B cell (primary cell): ENCODE results near the gene DNAH12. TPM values are rescaled to one million over a fixed set of nuclear protein-coding genes. Genes with fewer than 3 reads are reported as not detected.

ENCODE experiments used
- ATAC-seq: fragments of 200-7000 bp; cut with Tn5 transposase; one replicate; pipeline ENCODE4 v1.10.0; 2021; ENCODE audit warnings: low read depth, mild to moderate bottlenecking, moderate number of reproducible peaks, moderate library complexity
- CTCF ChIA-PET: fragments of 350-600 bp; sonication (Branson Sonifier 250); formaldehyde crosslinking; loops from one replicate; lab custom pipeline; 2021; ENCODE audit warnings: antibody characterized with exemption, inconsistent platforms; lab: Charles Lee
- POLR2A ChIA-PET: fragments of 350-600 bp; sonication (Branson Sonifier 250); formaldehyde crosslinking; loops from one replicate; lab custom pipeline; 2021; ENCODE audit warnings: antibody characterized with exemption; lab: Charles Lee
- DNase-seq: peaks from one replicate; pipeline ENCODE4 v3.0.0; 2013
- H2AFZ ChIP-seq: 2 replicates; pipeline ENCODE4 v1.6.1; 2012; ENCODE audit warnings: mild to moderate bottlenecking, low read depth, low read length; ENCODE audit not compliant: insufficient read depth, poor library complexity, severe bottlenecking
- H3K27ac ChIP-seq, 2 donors: 1 replicate in 1 of 2; 2 replicates in 1 of 2; pipeline ENCODE4 v1.5.1; 2012 to 2013; ENCODE audit warnings: low read length in 2 of 2, mild to moderate bottlenecking in 2 of 2, moderate library complexity in 1 of 2
- H3K27me3 ChIP-seq, 4 experiments: fragments of 200-600 bp in 1 of 4; sonication (generic) in 1 of 4; replicated peaks in 1 of 4; 1 replicate in 2 of 4; 2 replicates in 2 of 4; pipeline versions ENCODE4 v1.6.1 to v1.7.0; 2013 to 2016; ENCODE audit warnings: low read length in 3 of 4, mild to moderate bottlenecking in 2 of 4, mixed read lengths in 1 of 4, moderate library complexity in 1 of 4; ENCODE audit not compliant: insufficient read depth in 4 of 4, control insufficient read depth in 3 of 4; ENCODE audit errors: control extremely low read depth in 1 of 4
- H3K36me3 ChIP-seq, 2 experiments: replicated peaks in 1 of 2; 1 replicate in 1 of 2; 2 replicates in 1 of 2; pipeline versions ENCODE4 v1.6.1 to v1.7.1; 2013; ENCODE audit warnings: low read length in 1 of 2; ENCODE audit not compliant: insufficient read depth in 2 of 2, control insufficient read depth in 1 of 2; ENCODE audit errors: control extremely low read depth in 1 of 2, extremely low read depth in 1 of 2
- H3K4me1 ChIP-seq, 2 donors: fragments of 200-600 bp in 1 of 2; sonication (generic) in 1 of 2; 1 replicate in 1 of 2; 2 replicates in 1 of 2; pipeline versions ENCODE4 v1.5.1 to v1.6.1; 2013 to 2017; ENCODE audit warnings: low read length in 2 of 2; ENCODE audit not compliant: control insufficient read depth in 2 of 2, insufficient read depth in 2 of 2
- H3K4me2 ChIP-seq: replicated peaks from 2 replicates; pipeline ENCODE3; 2012; ENCODE audit warnings: mild to moderate bottlenecking, low read depth, low read length; ENCODE audit not compliant: poor library complexity, severe bottlenecking
- H3K4me3 ChIP-seq, 5 experiments: fragments of 200-600 bp in 1 of 5; sonication (generic) in 1 of 5; 1 replicate in 3 of 5; 2 replicates in 2 of 5; pipeline versions ENCODE4 v1.5.1 to v1.7.0; 2011 to 2016; ENCODE audit warnings: low read length in 4 of 5, mild to moderate bottlenecking in 4 of 5, low read depth in 2 of 5, control low read depth in 1 of 5, moderate library complexity in 1 of 5; ENCODE audit not compliant: insufficient read depth in 1 of 5; ENCODE audit errors: control extremely low read depth in 1 of 5, extremely low read depth in 1 of 5
- H3K79me2 ChIP-seq: fragments of 200-600 bp; sonication (generic); one replicate; pipeline ENCODE4 v1.6.0; 2016; ENCODE audit warnings: low read length; ENCODE audit not compliant: control insufficient read depth, insufficient read depth
- H3K9ac ChIP-seq: fragments of 200-600 bp; sonication (generic); 2 replicates; pipeline ENCODE4 v1.6.1; 2017; ENCODE audit warnings: mild to moderate bottlenecking, low read length, moderate library complexity
- H3K9me3 ChIP-seq, 3 donors: one replicate each; pipeline versions ENCODE4 v1.6.1 to v1.7.1; 2013; ENCODE audit warnings: low read length in 2 of 3; ENCODE audit not compliant: control insufficient read depth in 2 of 3, insufficient read depth in 1 of 3; ENCODE audit errors: control extremely low read depth in 1 of 3
- H4K20me1 ChIP-seq: 2 replicates; pipeline ENCODE4 v1.6.0; 2012; ENCODE audit warnings: mild to moderate bottlenecking, low read length; ENCODE audit not compliant: insufficient read depth, control insufficient read depth, poor library complexity, severe bottlenecking
- H3K27ac Mint-ChIP-seq: one replicate; pipeline ENCODE4 v1.8.0; 2021; ENCODE audit warnings: mixed read lengths
- H3K27me3 Mint-ChIP-seq: one replicate; pipeline ENCODE4 v1.8.0; 2021; ENCODE audit warnings: mixed read lengths
- H3K4me1 Mint-ChIP-seq: one replicate; pipeline ENCODE4 v1.8.0; 2021; ENCODE audit warnings: mixed read lengths
- H3K4me3 Mint-ChIP-seq: one replicate; pipeline ENCODE4 v1.8.0; 2021; ENCODE audit warnings: mixed read lengths
- H3K9me3 Mint-ChIP-seq: one replicate; pipeline ENCODE4 v1.8.0; 2022; ENCODE audit warnings: mixed read lengths; ENCODE audit not compliant: insufficient read depth
- CTCF ChIP-seq: fragments of 200-600 bp; IDR thresholded peaks from one replicate; pipeline ENCODE4 v1.8.0; 2022; ENCODE audit warnings: antibody characterized with exemption, mild to moderate bottlenecking
- EZH2 ChIP-seq: IDR thresholded peaks from 2 replicates; pipeline ENCODE4 v1.6.1; 2012; ENCODE audit warnings: borderline replicate concordance, low read depth, mild to moderate bottlenecking, moderate library complexity, low read length; ENCODE audit not compliant: insufficient read depth, poor library complexity, severe bottlenecking
- WGBS: methylation state at CpG from one replicate; pipeline ENCODE4 v1.1.5; 2013; ENCODE audit warnings: missing lambda C conversion rate; ENCODE audit not compliant: insufficient coverage; 5-methylcytosine and 5-hydroxymethylcytosine counted together
- intact Hi-C: fragments of 100-400 bp; cut with micrococcal nuclease; formaldehyde crosslinking; loops from one replicate; pipeline ENCODE4 v1.10.0; 2022
- polyA plus RNA-seq: library from polyadenylated mRNA; depleted of rRNA; stranded (reverse); fragments of >200 nt; gene quantifications from 2 replicates; pipeline ENCODE4 v1.2.3, GENCODE V29; 2012
- total RNA-seq, 2 donors: library from RNA; stranded (reverse); fragments of 120-200 nt in 1 of 2; gene quantifications; 1 replicate in 1 of 2; 2 replicates in 1 of 2; pipeline versions ENCODE4 v1.2.3 to v1.2.4, GENCODE V29; 2013 to 2022

Gene DNAH12
- total and polyA plus RNA-seq, 2 donors (not counting 1 experiment from before 2014, with no cell fraction given) = 0.09 to 0.17 TPM

GRCh38 chr3:57383406-57383805 is 160.7 kb downstream of the DNAH12 start:
- Mint-ChIP-seq H3K27me3 (peaks cover 6% of the 10 kb centered on the region), H3K4me3 (no peak overlapping the region), H3K9me3 (no peaks in the 10 kb centered on the region), H3K4me1 (peaks cover 7% of the 10 kb centered on the region), H3K27ac (no peak overlapping the region)
- DNase-seq = peak; percentile 9
- H3K79me2 ChIP-seq = no peaks in the 10 kb centered on the region
- no peaks in the 10 kb centered on the region for H3K9me3 ChIP-seq
- H3K27ac ChIP-seq = peak overlapping the region in 1 of 2 donors; percentile 12
- H2AFZ ChIP-seq = no peak overlapping the region
- no peaks in the 10 kb centered on the region for H3K27me3 ChIP-seq
- H4K20me1 ChIP-seq = no peaks in the 10 kb centered on the region
- POLR2A ChIA-PET = no interaction called here
- ATAC-seq = no peak
- CTCF ChIA-PET = interaction anchor here (0.6 to 2.1 kb wide), 2 partner anchors 14 to 528 kb away, joined by 3 to 8 read pairs; no protein-coding TSS in a partner anchor
- H3K4me1 ChIP-seq = peaks cover 0 to 12% of the 10 kb centered on the region in 2 donors
- H3K9ac ChIP-seq = peak overlapping the region; percentile 20
- intact Hi-C loops = no loop called here
- no peak overlapping the region for H3K4me3 ChIP-seq
- 0% methylated on average over 1 of the region's 2 CpGs for WGBS
- peak overlapping the region; percentile 44 for H3K4me2 ChIP-seq
- H3K36me3 ChIP-seq = no peaks in the 10 kb centered on the region
- TF ChIP-seq EZH2 (no peak), CTCF (no peak)

GRCh38 chr3:57382933-57383332 is 161.2 kb downstream of the DNAH12 start:
- TF ChIP-seq EZH2 (no peak), CTCF (no peak)
- ChIA-PET POLR2A (no interaction called here), CTCF (interaction anchor here (0.6 to 2.1 kb wide), 2 partner anchors 15 to 529 kb away, joined by 3 to 8 read pairs; no protein-coding TSS in a partner anchor)
- H3K9me3 ChIP-seq = no peaks in the 10 kb centered on the region
- H3K4me2 ChIP-seq = peak overlapping the region; percentile 44
- no peaks in the 10 kb centered on the region for H3K27me3 ChIP-seq
- intact Hi-C loops = no loop called here
- peak overlapping the region in 1 of 2 donors; percentile 12 for H3K27ac ChIP-seq
- Mint-ChIP-seq H3K4me3 (no peak overlapping the region), H3K9me3 (no peaks in the 10 kb centered on the region), H3K27ac (no peak overlapping the region), H3K4me1 (peaks cover 7% of the 10 kb centered on the region), H3K27me3 (peaks cover 8% of the 10 kb centered on the region)
- no peaks in the 10 kb centered on the region for H4K20me1 ChIP-seq
- no peaks in the 10 kb centered on the region for H3K79me2 ChIP-seq
- peak overlapping the region; percentile 54 for H2AFZ ChIP-seq
- peaks cover 0 to 12% of the 10 kb centered on the region in 2 donors for H3K4me1 ChIP-seq
- no peak overlapping the region for H3K4me3 ChIP-seq
- no peaks in the 10 kb centered on the region for H3K36me3 ChIP-seq
- H3K9ac ChIP-seq = peak overlapping the region; percentile 20
- no peak for DNase-seq
- ATAC-seq = no peak
- 73% methylated on average over 2 of the region's 2 CpGs for WGBS
